ENCODE data around the gene MAFG.

- TF ChIP-seq POLR2A (IDR thresholded peaks at IDR 0.05) (no peak), CTCF (IDR thresholded peaks at IDR 0.05) (no peak)
Measured at GRCh38 chr17:81912441-81913309, 14.9 kb downstream of the MAFG start.

Measured in suprapubic skin (tissue), 3 donors.